GM18873 (cell line): ENCODE data around the gene INTS6.

Source experiments
- ATAC-seq: cut with Tn5 transposase; IDR thresholded peaks from one replicate; pipeline ENCODE4 v1.9.1; 2021; ENCODE audit warnings: mild to moderate bottlenecking, moderate library complexity, moderate number of reproducible peaks; ENCODE audit not compliant: unreplicated experiment, low FRiP score

INTS6 gene, protein sequence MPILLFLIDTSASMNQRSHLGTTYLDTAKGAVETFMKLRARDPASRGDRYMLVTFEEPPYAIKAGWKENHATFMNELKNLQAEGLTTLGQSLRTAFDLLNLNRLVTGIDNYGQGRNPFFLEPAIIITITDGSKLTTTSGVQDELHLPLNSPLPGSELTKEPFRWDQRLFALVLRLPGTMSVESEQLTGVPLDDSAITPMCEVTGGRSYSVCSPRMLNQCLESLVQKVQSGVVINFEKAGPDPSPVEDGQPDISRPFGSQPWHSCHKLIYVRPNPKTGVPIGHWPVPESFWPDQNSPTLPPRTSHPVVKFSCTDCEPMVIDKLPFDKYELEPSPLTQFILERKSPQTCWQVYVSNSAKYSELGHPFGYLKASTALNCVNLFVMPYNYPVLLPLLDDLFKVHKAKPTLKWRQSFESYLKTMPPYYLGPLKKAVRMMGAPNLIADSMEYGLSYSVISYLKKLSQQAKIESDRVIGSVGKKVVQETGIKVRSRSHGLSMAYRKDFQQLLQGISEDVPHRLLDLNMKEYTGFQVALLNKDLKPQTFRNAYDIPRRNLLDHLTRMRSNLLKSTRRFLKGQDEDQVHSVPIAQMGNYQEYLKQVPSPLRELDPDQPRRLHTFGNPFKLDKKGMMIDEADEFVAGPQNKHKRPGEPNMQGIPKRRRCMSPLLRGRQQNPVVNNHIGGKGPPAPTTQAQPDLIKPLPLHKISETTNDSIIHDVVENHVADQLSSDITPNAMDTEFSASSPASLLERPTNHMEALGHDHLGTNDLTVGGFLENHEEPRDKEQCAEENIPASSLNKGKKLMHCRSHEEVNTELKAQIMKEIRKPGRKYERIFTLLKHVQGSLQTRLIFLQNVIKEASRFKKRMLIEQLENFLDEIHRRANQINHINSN

DNA sequence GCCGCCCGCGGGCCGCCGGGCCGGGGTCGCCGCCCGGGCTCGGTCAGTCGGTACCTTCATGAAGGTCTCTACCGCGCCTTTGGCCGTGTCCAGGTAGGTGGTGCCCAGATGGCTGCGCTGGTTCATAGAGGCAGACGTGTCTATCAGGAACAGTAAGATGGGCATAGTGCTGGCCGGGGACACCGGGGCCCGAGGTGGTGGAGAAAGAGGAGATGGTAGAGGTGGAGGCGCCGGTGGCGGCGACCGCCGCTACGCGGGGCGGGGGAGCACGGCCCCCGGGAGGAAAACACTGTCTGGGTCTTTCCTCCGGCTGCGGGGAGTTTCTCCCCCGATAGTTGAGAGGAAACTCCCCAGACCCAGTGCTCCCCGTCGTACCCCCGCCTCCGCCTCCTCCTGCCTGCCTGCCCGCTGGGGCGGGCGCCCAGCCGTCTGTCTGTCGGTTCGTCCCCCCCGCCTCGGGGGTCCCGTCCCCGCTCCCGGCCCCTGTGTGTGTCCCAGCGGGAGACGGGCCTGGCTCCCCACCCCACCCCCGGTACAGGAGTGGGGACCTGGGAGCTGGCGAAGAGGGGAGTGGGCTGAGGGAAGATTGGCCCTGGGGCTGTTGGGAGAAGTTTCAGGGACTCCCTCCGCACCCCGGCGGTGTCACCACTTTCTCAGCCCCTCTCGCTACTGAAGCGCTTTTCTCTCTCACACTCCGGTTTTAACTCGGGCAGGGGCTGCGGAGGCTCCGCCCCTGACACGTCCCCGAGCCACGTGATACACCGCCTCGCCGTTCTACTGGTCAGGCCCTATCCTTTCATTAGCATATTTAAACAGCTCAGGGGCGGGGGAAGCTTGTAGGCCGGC is at the start of gene INTS6:
TSS of gene INTS6 (minus strand) at position 676 of the 846 bp plus-strand sequence. CDS start at position 165, 511 bp downstream.
- ATAC-seq: peak; percentile 66

DNA sequence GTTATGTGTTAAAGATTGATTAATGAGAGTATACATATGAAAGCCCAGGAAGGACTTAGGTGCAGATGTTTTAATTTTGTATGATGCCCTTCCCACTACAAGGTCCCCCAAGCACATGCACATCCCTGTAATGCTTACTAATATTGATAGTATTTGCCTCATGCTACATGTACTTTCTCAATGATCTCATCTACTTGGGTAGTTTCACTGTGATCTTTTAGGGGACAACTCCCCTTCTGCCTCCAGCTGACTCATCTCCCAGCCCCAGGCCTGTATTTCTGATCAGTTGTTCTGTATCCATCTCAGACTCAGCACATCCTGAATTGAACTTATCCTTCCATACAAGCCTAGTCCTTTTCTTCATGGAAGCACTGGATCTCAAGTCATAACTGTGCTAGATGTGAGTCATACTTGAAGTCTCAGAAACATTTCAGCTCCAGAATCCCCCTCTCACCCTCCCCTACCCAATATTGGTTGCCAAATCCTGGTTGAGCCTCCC is 49.4 kb upstream of the INTS6 start:
- ATAC-seq: peak; percentile 96

DNA sequence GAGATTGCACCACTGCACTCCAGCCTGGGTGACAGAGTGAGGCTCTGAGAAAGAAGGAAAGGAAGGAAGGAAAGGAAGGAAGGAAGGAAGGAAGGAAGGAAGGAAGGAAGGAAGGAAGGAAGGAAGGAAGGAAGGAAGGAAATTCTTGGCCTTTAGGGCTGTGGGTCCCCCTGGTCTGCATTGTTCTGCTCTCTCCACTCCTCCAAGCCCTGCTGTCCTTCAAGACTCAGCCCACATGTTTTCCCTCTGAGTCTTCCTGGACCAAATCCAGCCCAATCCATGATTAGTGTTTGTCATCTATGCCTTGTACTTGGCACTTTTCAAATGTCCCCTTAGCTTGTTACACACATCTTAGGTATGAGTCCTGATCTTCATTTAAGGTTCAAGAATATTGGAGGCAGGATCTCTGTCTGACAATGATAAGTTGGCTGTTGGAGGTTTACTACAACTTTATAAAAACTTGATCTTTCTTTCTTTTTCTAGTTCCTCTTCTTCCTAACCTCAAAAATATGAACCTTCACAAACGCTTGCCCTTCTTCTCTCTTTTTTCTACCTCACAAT is 48.8 kb upstream of the INTS6 start:
- ATAC-seq: peak; percentile 23

DNA sequence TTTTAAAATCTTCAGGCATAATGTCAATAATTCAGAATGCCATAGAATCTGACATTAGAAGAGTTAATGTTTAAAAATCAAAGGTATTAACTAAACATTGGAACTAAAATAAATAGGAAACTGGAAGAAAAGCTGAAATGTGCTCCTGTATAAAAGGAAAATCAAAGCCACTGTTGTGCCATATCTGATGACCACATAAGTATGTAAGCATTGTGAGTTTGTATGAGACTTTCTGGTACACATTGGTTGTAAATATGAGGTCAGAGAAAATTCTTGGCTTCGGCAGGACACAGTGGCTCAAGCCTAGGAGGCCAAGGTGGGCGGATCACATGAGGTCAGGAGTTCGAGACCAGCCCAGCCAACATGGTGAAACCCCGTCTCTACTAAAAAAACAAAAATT is 48.3 kb upstream of the INTS6 start:
- no peak for ATAC-seq

DNA sequence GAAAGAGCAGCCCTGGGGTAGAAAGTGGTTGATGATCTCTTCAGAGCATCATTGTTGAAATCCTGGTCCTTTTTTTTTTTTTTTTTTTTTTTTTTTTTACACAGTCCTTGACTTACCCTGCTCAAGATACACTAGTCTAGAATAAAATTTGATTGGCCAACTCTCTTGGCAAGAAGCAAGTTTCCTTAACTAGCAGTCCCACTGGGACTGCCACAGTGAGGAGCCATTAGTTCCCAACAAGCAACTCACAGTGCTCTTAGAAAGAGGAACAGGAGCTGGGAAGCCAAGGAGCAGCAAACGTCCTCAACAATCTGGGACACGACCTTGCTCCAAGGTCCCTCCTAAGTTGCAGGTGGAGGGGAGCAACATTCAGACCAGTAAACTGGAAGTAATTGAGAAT is 47.9 kb upstream of the INTS6 start:
- ATAC-seq: no peak

DNA sequence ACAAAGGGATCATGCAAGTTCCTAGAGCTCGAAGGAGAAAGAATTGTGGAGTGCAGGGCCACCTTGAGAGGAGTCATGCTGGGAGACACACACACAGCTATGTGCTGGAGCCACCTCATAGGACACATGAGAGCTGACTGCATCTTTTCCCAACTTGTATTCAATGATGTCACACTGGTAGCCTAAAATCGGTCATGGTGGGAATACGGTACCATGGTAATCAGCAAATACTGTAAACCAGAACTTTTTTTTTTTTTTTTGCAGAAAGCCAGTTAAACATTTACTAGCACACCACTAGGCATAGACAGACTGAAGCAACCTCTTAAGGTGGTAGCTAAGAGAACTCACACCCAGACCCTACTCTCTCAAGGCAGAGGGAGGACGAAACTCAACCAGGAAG is 47.0 kb upstream of the INTS6 start:
- ATAC-seq: no peak

DNA sequence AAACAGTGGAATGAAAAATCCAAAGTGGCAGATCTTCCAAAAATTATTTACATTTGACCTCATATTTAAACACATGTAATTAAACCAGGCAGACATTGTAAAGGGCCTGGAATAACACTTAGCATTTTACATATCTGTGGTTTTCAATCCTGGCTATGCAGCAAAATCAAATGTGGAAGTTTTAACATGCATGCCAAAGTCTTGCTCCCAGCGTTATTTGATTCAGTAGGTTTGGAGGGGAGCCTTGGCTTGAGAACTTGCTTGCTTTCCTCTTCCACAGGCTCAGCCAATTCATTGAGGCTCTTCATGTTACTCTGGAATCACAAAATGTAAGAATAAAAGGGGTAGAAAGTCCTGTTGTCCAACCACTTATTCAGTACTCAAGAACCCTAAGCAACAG is 42.5 kb upstream of the INTS6 start:
- ATAC-seq: no peak

DNA sequence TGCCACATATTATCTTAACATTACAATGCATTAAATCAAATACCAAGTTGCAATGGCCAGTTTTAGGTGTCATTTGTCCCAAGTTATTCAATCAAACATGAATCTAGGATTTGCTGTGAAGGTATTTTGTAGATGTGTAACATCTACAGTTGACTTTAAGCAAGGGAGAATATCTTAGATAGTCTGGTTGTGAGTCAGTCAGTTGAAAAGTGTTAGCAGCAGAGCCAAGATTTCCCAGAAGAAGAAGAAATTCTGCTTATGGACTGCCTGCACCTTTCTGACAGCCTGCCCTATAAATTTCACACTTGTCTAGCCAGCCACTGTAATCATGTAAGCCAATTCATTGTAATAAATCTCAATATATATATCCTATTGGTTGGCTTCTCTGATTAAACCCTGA is 41.3 kb upstream of the INTS6 start:
- no peak for ATAC-seq

DNA sequence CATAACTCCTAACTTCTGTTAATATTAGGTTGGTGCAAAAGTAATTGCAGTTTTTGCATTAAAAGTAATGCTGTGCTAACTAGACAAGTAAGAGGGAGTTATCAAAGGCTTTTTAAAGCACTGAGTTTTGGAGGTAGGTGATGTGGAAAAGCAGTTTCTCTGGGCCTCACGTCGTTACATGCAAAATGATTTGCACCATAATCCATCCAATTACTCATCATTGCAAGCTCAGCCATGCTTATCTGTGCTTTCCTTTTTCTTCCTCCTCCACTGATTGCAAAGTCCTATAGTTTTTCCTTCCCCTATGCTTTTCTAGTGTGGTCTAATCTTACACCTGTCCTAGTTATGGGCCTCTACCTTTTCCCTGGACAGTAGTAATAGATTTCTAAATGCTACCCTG is 35.4 kb upstream of the INTS6 start:
- no peak for ATAC-seq

DNA sequence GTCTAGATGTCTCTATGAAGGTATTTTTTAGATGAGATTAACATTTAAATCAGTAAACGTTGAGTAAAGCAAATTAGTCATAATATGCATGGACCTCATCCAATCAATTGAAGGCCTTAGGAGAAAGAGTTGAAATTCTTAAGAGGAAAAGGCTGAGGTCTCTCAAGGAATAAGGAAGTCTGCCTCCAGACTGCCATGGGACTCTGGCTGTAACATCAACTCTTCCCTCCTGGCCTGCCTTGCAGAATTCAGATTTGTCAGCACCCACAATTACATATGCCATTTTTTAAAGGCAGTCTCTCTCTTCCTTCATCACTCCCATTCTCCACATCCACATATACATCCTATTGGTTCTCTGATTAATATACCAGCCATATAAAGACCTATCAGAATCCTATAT is 28.8 kb upstream of the INTS6 start:
- no peak for ATAC-seq

DNA sequence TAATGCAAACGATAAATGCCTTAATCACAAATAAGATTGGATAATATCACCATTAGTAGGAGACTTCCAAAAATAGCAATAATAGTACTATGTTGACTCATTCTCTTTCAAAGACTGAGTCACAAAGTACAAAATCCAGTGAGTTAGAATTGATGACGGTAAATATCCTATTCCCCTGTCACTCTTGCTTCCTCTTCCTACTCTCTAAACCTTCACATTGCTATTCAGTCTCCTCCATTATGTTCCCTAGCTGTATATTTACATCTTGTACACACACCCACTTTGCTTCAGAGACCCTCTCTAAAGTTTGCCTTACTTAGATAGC is 26.3 kb upstream of the INTS6 start:
- no peak for ATAC-seq

DNA sequence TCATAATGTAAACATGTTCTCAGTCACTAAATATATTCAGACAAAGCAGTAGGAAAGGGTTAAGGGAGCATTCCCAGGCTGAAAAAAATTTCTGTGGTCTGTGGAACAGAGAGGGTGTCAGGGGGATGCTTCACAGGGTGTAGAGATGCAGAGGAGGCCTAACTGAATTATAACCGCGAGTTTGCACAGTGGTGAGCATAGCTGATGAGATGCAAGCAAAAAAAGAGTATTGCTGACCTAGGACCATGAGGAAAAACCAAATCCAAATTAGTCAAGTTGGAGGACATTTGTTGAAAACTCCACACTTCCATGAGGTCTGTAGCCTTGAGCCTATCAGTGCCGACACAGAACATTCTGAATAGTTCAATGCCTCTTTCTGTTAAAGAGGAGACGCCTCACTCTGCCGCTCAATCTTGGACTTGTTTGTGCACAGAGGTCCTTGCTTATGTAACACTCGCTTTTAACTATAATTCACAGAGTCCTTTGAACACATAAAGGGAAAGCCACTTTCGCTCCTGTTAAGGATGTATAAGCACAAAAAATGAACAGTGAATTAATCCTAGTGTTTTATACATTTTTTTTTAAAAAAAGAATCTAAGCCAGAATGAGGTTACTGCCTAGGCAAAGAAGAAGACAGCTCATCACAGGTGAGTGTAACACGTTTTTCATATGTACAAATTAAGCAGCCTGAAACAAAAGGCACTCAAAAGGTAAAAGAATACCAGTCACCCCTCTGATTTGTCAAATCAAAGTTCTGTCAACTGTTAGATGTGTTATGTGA is 25.8 kb upstream of the INTS6 start:
- ATAC-seq: no peak

DNA sequence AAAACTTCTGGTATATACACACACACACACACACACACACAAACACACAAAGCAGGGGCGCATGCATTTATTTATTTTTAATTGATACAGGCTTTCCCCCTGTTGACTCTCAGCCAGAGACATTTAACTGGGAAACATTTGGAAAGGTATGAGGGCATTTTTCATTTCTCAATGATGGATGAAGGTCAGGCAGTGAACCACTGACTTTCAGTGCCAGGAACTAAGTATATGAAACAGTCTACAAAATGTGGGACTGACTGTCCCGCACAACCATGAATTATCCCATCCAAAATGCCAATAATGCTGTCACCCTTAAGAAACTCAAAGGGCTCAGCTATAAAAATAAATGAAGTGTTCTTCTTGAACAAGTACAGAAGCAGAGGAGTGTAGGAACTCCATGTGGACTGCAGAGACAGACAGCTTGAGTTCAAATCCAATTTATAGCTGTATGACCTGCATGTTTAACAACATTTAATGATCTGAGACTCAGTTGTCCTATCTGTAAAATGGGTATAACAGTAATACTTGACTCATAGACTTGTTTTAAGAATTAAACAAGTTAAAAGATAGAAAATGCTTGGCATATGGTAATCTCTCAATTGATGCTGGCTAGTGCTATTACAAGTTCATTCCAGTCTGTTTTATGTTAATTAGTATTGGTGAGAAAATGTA is 25.0 kb upstream of the INTS6 start:
- ATAC-seq: no peak

DNA sequence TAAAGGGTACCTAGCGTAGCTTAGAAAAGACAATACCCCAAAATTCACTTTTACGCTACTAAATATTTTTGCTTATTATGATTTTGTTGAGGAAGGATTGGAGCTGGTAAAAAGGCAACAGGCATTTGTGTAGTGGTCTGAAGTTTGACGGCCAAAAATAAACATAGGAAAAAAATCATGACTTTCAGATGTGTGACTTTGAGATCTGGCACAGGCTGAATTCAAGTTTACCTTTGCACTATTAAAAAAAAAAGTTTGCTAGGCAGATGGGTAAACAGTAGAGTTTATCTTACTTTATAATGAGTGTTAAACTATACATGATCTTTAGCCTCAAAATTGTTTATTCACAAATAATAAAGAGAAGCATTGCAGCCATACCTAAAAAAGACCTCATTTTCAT is 24.3 kb upstream of the INTS6 start:
- ATAC-seq: no peak

DNA sequence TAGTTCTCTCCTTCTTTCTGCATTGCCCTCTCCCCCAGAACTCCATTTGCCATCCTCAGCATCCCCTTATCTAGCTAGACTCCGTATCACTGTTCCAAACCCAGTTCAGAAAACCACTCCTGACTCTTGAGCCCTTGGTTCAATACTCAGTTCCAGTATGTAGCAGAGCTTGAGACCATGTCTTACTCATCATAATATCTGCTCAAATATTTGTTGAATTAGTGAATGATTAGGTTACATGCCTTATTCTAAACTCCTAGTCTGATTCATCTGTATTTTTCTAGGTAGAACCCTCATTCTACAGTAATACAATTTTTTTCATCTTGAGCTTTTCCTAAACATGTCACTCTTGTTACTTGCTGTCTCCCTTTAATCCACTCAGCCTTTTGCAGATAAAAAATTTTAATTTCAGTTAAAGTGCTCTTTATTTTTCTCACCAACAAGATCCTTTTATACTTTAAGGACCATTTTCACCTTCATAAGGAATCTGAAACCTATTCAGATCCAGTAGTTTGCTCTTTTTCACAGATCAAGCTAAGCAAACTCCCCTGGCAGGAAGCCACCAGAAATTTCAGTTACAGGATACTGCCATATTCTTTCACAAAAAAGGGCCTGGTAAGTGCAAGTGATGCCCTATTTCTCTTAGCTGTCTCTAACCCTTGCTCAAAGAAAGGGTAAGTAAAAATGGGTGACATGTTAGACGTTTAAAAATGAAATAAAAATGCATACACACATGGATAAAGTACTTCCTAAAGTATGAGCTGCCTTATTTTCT is 23.1 kb upstream of the INTS6 start:
- ATAC-seq: no peak

DNA sequence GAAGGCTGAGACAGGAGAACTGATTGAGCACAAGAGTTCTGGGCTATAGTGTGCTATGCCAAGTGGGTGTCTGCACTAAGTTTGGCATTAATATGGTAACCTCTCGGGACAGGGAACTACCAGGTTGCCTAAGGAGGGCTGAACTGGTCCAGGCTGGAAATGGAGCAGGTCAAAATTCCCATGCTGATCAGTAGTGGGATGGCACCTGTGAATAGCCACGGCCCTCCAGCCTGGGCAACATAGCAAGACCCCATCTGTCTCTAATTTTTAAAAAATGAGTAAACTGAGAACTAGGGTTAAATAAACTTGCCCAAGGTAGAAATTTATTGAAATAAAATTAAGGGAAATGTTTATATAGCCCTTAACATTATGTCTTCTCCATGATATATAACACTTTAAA is 17.0 kb upstream of the INTS6 start:
- ATAC-seq: no peak

DNA sequence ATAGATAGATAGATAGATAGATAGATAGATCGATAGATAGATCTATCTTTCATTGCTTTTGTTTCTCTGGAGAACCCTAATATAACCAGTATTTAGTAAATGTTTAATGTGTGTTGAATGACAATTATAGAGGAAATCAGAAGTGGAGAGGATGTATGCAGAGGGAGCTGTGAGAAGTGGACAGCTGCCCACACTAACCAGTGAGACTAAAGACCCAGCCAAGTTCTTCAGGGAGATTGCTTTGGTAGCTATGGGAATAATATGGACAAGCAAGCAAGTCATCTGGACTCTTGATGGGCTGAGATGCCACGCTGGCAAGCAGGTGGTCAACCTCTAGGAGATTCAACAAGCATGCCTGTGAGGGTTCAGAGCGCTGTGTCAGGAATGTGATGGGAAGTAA is 14.9 kb upstream of the INTS6 start:
- no peak for ATAC-seq

DNA sequence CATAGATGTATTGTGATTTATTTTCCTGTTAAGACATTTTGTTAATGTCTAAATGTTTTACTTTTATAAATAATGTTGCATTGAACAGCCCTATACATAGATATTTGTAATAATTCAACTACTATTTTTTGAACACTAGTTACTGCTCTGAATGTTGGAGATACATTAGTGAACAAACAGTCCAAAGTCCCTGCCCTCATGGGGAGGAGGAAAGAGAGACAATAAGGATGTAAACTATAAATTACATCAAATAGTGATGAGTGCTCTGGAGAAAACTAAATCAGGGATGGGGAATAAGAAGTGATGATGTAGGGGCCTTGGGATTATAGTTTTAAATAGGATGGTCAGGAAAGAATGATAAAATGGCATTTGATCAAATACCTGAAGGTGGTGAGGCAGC is 12.3 kb upstream of the INTS6 start:
- no peak for ATAC-seq
